Measurements from ENCODE around the gene MYO10. TPM values are rescaled to one million over a fixed set of nuclear protein-coding genes. Genes with fewer than 3 reads are reported as not detected.
"Not testable (repeated sequence)": the region's sequence is repeated elsewhere in the genome, so short reads cannot be mapped to it uniquely, and the experiment has no call there.

The MYO10 gene
- total RNA-seq, 2 donors from 2014 or later = 57.6 to 71.7 TPM

DNA sequence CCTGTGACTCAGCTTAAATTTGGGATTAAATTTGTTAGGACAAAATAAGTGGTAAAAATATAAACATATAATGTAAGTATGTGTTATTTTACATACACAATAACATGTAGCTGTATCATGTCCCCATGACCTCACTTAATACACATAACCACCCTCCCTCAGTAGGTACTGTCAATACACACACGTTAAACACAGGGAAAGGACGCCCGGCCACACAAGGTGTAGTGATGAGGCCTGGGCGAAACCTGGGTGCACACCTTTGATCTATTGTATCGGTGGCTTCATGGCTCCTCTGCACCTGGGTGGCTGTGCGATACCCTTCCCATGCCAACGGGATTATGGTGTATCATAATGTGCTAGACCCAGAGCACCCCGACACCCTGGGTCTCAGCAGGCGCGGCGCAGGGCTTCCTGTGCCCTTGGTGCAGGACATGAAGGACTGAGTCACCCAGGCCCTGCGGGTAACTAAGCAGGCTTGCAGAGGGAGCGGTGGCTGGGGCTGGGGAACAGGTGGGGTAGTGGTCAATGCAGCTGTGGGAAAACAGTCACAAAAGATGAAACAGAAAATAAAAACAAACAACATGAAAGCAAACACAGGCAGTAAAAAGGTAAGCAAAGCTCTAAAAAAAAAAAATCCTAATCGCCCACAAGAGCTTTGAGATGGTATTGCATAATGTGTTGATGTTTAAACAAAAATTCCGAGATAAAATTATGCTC is 191.8 kb downstream of the MYO10 start:
- DNase-seq (no peak), ATAC-seq (no peak)
- intact Hi-C loops (cut with DNase I, micrococcal nuclease) = no loop called here

DNA sequence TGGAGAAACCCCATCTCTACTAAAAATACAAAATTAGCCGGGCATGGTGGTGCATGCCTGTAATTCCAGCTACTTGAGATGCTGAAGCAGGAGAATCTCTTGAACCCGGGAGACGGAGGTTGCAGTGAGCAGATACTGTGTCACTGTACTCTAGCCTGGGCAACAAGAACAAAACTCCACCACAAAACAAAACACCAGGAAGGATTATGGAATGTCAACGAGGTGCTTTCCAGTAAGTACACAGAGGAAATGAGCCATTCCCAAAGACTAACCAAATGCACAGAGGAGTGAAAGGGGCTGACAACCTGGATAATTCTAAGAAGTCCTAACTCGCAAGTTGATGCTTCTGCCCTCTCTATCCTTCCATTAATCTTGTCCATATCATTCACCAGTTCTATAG is 193.2 kb downstream of the MYO10 start:
- DNase-seq = no peak
- no peak for ATAC-seq
- intact Hi-C loops (cut with DNase I, micrococcal nuclease) = no loop called here

DNA sequence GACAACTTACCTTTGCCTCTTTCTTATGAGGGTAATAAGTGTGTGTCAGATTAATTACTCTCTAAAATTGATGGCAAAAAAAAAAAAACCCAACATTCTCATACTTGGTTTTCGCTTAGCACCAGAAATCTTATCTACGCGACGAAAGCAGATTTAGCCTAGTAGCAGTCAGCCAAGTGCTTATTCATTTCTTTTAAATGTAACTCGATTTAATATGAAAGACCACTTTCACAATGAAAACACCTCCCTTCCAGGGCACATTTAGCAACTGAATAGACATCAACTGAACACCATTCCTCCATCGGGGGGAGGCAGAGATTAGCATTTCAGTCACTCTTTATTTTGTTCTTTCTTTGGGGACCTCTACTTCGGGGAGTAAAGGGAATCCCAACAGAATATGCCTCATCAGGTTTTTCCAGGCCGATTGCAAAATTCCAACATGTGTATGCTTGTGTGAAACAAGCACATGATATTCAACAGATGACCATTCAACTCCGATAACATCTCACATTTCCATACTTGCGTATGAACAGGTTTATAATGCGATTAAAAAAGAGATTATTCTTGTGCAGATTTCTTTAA is 195.2 kb downstream of the MYO10 start:
- DNase-seq (no peak), ATAC-seq (no peak)
- intact Hi-C loops (cut with DNase I, micrococcal nuclease) = no loop called here

DNA sequence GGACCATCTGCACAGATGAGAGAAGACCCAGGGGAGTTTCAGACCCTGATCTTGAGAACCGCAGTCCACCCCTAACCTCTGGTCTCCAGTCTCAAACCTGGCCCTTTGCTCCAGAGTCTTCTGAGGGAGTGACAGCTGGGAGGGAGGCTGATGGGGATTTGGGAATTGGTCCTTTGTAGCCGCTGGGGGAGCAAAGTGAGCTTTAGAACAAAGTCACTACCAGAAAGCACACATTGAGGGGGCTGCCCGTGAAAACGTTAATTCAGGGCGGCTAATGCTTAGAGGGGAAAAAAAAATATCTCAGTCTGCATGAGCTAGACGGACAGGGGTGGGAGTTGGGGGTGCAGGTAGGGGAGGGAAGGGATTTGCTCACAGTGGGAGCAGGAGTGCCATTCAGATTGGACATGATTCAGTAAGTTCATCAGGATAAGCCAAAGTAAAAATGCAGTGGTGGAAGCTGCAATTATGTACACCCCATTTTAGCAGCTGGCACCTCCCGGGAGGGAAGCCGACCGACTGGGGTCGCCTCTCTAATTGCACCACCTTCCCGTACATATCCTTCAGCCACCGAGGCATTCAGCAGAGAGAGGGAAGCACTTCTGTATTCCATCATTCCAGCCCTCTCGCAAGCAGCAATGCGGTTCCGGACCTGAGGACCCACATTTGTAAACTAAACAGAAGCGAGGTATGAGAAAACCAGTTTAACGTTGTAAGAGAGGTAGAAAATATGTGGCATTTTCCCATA is 195.8 kb downstream of the MYO10 start:
- DNase-seq = no peak
- no peak for ATAC-seq
- intact Hi-C loops (cut with DNase I, micrococcal nuclease) = no loop called here

DNA sequence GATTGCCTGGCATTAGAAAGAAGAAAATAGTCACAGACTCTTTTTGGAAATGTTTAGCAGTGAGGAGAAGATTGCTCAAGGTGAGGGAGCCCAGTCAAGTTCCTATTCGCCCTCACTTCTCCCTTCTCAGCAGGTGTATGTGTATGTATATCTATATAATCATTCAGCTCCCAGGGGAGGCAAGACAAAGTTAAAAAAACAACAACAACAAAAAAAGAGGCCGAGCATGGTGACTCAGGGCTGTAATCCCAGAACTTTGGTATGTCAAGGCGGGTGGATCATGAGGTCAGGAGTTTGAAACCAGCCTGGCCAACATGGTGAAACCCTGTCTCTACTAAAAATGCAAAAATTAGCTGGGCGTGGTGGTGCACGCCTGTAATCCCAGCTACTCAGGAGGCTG is 197.7 kb downstream of the MYO10 start:
- intact Hi-C loops (cut with DNase I, micrococcal nuclease); DNase-seq; ATAC-seq: not testable (repeated sequence)

DNA sequence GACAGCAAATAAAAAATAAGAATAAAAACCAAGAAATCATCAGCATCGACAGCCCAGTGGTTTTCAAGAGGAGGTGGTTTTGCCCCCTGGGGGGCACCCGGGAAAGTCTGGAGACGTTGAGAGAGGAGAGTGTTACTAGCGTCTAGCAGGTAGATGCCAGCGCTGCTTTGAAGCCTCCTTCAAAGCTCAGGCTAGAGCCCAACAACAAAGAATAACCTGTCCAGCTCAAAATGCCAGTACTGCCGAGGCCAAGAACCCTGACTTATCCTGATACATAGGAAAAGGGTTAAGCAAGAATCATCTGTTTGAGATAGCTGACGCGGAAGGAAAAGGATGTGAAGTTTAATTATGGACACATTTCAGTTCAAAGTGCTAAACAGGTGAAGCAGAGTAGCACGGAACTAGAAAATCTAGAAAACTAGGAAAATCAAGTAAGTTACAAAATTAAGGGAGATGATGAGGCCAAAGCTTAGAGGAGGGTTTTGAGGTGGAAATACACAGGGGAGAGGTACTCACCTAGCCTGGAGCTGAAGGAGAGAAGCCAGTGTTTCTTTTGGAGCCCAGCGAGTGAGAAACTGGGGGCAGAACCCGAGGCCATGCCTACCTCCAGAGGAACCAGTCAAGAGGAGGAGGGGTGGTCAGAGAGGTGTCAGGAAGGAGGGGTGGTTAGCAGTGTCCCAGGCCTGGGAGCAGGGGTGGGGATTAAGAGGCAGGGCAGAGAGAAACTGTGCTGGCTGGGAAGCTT is 198.3 kb downstream of the MYO10 start:
- peak; percentile 45 to 68 for DNase-seq
- intact Hi-C loops (cut with DNase I, micrococcal nuclease) = no loop called here
- peak; percentile 63 for ATAC-seq

DNA sequence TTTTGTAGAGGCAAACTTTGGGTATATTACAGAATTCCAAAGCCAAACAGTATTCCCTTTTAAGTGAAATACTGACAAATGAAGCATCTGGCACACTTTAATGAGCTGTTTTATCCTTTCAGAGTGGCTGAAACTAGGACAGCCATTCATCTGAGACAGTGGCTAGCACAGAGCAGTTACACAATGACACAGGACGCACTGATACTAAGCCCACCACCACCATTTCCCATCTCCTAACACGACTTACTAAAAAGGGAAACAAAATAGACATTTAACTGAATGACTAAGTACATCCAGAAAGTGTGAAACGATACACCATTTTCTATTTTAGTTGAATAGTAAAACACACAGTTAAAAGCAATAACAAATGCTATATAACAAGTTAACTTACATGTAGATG is 198.9 kb downstream of the MYO10 start:
- no peak for DNase-seq
- ATAC-seq = peak; percentile 11
- intact Hi-C loops (cut with DNase I, micrococcal nuclease) = no loop called here

DNA sequence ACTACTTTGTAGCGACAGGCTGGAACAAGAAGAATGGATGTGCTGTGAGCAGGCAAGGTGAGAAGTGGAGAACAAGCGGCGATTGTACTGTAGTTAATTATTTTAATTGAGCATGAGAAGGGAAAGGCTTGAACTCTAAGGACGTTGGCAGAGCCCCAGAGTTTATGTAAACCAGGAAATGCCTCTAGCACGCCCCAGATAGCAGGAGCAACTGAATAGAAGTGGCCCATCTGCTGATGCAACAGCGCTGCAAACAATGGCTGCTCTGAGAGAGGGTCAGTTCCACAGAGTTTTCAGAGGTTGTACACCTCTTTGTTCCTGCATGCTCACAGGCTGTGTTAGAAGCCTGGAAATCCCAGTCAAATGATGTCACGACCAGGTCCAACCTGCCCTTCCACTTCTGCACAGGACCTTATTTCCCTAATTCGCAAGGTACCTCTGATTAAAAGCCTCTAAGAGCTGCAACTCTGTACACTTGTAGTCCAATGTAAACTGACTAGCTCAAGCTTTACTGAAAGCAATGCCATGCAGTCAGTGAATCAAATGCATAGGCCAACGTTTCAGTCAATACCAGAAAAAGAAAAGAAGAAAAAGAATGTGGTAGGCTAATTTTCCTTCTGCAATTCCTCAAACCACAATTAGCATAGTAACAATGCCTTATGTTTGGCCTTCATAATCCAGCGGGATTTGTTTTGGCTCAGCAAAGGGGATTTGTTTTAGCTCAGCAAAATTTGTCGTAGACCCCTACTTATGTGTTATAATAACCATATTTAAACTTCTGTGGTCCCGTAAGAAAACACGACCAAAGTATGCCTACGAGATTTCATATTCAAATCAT is 199.7 kb downstream of the MYO10 start:
- intact Hi-C loops (cut with DNase I, micrococcal nuclease) = no loop called here
- peak; percentile 76 for ATAC-seq

DNA sequence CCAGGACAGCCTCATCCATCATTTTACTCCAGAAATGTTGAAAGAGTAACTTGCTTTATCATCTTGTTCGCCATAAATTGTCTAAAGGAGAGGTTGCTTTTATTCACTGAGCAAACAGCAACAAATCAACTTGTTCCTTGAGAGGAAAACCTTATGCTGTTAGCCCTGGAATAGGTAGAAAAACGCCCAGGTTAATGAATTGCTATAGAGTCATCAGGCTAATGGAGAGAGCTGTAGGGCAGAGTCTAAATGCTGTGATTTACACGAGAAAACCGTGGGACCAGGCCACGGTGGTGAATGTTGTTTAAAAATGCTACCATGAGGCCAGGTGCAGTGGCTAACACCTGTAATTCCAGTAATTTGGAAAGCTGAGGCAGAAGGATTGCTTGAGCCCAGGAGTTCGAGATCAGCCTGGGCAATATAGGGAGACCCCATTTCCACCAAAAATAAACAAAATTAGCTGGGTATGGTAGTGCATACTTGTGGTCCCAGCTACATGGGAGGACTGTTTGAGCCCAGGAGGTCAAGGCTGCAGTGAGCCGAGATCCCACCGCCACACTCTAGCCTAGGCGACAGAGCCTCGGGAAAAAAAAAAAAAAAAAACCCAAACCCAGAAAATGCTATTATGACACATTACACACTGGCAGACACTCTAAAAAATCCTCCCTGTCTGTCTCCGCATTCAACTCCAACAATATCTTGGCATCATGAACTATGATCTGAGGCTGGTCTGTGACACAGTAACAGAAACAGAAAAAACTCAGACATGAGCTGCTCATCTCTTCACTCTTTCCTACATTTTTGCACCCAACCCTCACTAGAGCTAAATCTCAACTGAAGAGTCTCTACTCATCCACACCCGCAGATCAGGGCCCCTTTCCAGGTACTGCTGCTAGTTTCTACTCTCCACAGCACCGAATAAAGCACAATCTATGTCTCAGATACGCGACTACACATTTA is 200.7 kb downstream of the MYO10 start:
- intact Hi-C loops (cut with DNase I, micrococcal nuclease) = no loop called here
- ATAC-seq (peak; percentile 65), DNase-seq (no peak)

More for the DNA sequence above, 199.7 kb downstream of the MYO10 start:
- DNase-seq = peak; percentile 70 to 78

DNA sequence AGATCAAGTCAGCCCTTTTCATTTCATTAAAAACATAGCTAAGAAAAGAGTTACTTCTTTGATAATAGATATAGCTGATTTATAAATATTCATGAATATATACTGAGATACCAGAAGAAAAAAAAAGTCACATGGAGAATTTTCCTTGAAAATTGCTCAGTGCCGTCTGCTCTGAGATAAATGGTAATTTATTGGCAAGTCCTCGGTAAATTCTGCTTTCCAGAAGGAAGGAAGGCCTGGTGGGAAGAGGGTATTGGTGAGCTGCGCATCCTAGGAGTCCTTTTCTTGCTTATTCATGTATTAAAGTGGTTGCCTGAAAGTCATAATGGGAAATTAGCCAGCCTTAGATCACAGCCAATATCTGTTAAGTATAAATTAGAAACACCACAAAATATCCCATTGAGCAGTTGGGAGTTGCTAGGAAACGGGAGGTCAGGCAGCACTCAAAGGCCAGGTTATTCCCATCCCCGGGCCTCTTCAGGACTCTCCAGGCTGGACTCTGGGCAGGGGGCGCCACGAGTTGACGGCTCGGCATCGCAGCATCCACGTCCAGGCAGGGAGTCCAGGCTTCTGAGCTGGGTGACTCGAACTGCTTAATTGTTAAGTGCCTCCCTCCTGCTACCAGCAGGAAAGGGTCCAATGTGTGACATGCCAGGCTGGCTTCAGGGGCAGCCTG is 202.6 kb downstream of the MYO10 start:
- ATAC-seq (no peak), DNase-seq (no peak)
- intact Hi-C loops (cut with DNase I, micrococcal nuclease) = no loop called here

DNA sequence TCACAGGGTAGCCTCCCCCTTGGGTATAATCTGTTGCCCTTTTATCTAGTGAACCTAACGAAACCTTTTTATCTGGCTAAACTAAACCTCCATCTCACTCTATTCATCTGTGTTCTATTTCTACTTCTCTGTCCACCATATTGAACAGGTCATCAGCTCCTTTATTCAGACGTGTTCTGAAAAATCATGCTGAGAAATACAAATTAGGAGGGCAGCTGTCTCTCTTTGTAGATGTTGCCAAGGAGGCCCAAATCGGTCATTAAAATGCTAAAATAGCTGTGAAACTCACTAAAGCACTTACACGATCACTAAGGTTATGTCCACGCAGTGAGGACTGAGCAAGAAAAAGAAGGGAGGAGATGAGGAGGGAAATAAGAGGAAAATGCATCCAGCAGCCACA is 203.7 kb downstream of the MYO10 start:
- ATAC-seq (no peak), DNase-seq (no peak)

DNA sequence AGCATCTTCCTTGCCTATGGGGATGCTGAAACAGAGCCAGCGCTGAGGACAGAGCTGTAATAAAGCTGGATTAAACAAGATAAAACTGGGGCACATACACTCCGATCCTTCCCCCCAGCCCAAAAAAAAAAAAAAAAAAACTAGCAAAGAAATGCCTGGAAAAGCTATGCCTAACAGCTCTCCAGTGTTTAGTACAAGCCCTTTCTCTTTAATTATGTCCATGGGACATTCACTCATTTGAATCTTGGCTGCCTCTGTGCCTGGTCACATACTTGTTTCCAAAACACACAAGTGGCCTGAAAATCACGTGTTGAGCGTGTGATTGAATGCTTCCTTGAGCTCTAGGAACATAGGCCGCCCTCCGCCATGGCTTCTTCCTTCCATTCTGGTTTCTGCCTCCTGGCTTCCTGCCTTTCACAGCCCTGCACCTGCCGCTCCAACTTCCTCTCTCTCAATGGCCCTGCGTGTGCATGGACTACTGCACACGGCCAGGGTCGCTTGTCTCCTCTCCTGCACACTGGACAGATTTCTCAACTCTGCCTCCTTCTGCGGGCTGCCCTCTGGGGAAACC is 208.2 kb downstream of the MYO10 start:
- peak; percentile 58 to 62 for DNase-seq
- ATAC-seq = peak; percentile 77
- intact Hi-C loops (cut with DNase I, micrococcal nuclease) = no loop called here

More for the DNA sequence above, 203.7 kb downstream of the MYO10 start:
- intact Hi-C loops (cut with DNase I, micrococcal nuclease) = no loop called here

DNA sequence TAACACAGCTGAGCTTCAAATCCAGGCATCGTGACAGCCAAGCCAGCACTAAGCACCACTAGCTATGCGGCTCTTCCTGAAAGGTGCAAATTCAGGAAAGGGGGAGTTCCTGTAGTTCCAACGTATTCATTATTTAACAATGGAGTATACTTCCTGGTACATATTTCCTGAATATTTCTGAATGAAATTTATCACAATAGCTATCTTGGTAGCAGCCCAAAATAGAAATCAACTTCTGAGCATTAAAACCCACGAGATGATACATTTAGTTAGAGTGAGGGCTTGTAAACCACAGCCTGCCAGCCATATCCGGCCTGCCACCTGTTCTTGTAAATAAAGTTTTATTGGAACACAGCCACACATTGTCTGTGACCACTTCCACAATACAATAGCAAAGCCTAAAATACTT is 209.5 kb downstream of the MYO10 start:
- peak; percentile 66 for ATAC-seq
- DNase-seq = no peak
- intact Hi-C loops (cut with DNase I, micrococcal nuclease) = no loop called here

DNA sequence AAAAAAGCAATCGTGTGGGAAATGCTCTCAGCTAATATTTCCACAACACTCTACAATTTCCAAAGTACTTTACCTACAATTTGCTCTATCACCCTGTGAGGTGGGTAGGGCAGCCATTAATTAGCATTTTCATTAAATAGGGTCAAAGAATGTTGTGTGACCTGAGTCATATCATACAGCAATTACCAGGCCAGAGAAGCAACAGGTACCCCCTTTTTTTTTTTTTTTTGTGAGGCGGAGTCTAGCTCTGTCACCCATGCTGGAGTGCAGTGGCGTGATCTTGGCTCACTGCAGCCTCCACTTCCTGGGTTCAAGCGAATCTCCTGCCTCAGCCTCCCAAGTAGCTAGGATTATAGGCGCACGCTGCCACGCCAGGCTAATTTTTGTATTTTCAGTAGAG is 210.5 kb downstream of the MYO10 start:
- ATAC-seq = no peak
- no peak for DNase-seq
- intact Hi-C loops (cut with DNase I, micrococcal nuclease) = no loop called here

DNA sequence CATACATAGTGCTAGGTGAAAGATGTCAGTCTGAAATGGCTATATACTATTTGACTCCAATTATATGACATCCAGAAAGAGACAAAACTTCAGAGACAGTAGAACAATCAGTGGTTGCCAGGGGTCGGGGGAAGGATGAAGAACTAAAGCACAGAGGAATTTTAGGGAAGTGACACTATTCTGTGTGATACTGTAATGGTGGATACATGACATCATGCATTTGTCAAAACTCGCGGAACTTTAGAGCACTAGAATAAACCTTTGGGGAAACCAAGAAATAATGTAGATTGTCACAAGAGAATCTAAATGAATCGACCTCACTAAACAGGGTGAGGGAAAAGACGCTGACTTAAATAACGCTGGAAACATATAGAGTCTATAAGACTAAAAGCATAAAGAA is 212.3 kb downstream of the MYO10 start:
- intact Hi-C loops (cut with DNase I, micrococcal nuclease) = no loop called here
- no peak for ATAC-seq
- DNase-seq = no peak

DNA sequence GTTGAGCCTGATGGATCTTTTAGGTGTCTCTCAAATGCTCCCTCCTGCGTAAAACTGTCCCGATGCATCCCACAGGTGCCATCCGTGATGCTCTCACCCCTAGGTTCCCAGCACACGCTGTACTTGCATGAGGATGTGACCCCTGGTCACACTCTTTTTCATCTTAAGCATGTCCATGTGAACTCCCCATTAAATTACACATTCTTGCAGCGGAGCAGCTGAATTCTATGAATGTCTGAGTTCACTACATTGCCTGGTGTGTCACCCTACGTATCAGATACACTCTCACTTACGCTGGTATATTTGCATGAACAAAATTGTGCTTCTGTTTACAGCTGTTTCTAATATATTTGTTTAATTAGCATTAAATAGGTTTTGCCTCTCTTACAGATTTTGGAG is 214.0 kb downstream of the MYO10 start:
- no peak for DNase-seq
- no peak for ATAC-seq
- intact Hi-C loops (cut with DNase I, micrococcal nuclease) = no loop called here

Measured in left colon (tissue), 2 donors.